Neutrophil (primary cell): ENCODE results near the gene SARM1.
A peak's percentile ranks its signal among the peaks of the same experiment; 100 is the strongest.

Experiments used
- H3K27ac ChIP-seq: fragments of 200-600 bp; sonication (generic); 2 replicates; pipeline ENCODE4 v1.5.1; 2016; ENCODE audit warnings: mild to moderate bottlenecking, moderate library complexity
- H3K27me3 ChIP-seq: fragments of 200-600 bp; sonication (generic); 2 replicates; pipeline ENCODE4 v1.6.0; 2016; ENCODE audit warnings: mild to moderate bottlenecking
- H3K36me3 ChIP-seq: fragments of 200-600 bp; sonication (generic); 2 replicates; pipeline ENCODE4 v1.5.1; 2017
- H3K4me1 ChIP-seq, 2 experiments: fragments of 200-600 bp in 1 of 2; sonication (generic) in 1 of 2; 1 replicate in 1 of 2; 2 replicates in 1 of 2; pipeline versions ENCODE4 v1.5.1 to v1.6.1; 2013 to 2016; ENCODE audit warnings: low read depth in 1 of 2, low read length in 1 of 2, mild to moderate bottlenecking in 1 of 2, moderate library complexity in 1 of 2; ENCODE audit not compliant: control insufficient read depth in 1 of 2, insufficient read depth in 1 of 2
- H3K4me3 ChIP-seq, 2 experiments: fragments of 200-600 bp in 1 of 2; sonication (generic) in 1 of 2; 1 replicate in 1 of 2; 2 replicates in 1 of 2; pipeline ENCODE4 v1.5.1; 2013 to 2016; ENCODE audit warnings: low read depth in 1 of 2, low read length in 1 of 2, mild to moderate bottlenecking in 1 of 2, moderate library complexity in 1 of 2
- H3K9me3 ChIP-seq: fragments of 200-600 bp; sonication (generic); 2 replicates; pipeline ENCODE4 v1.5.1; 2016
- TF ChIP-seq, protein P1 (sequence below): fragments of 200-600 bp; sonication (generic); IDR thresholded peaks from 2 replicates; pipeline ENCODE4 v1.5.1; 2016; ENCODE audit warnings: antibody characterized with exemption

Gene SARM1

DNA sequence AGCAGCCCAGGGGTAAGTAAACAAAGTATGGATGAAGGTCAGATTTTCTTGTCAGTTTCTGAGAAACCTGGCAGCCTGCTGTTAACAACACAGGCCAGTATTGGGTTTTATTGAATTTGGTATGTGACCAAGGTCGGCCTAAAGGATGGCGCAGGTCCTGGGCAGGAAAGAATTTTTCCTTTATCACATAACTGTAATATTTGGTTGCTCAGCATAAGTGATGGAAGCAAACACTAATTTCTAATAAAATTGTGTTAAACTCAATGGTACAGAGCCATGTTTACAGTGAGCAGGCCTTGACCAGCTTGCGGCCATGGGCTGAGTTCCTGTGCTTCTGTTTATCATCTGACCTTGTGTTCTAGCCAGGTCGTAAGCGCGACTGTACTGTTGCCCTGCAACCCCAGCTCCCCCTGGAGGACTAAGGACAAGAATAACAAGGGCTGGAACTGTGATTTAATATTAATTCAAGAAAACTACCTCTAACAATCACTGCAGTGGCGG lies 24.7 kb upstream of the SARM1 start:
- H3K9me3 ChIP-seq, result no peaks in the 10 kb centered on the region
- H3K27ac ChIP-seq, result no peak overlapping the region
- H3K4me1 ChIP-seq, result no peaks in the 10 kb centered on the region
- H3K27me3 ChIP-seq, result no peaks in the 10 kb centered on the region
- H3K36me3 ChIP-seq, result peaks cover 100% of the 10 kb centered on the region
- TF ChIP-seq, protein P1, sequence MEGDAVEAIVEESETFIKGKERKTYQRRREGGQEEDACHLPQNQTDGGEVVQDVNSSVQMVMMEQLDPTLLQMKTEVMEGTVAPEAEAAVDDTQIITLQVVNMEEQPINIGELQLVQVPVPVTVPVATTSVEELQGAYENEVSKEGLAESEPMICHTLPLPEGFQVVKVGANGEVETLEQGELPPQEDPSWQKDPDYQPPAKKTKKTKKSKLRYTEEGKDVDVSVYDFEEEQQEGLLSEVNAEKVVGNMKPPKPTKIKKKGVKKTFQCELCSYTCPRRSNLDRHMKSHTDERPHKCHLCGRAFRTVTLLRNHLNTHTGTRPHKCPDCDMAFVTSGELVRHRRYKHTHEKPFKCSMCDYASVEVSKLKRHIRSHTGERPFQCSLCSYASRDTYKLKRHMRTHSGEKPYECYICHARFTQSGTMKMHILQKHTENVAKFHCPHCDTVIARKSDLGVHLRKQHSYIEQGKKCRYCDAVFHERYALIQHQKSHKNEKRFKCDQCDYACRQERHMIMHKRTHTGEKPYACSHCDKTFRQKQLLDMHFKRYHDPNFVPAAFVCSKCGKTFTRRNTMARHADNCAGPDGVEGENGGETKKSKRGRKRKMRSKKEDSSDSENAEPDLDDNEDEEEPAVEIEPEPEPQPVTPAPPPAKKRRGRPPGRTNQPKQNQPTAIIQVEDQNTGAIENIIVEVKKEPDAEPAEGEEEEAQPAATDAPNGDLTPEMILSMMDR, result no peak
- no peak overlapping the region for H3K4me3 ChIP-seq

DNA sequence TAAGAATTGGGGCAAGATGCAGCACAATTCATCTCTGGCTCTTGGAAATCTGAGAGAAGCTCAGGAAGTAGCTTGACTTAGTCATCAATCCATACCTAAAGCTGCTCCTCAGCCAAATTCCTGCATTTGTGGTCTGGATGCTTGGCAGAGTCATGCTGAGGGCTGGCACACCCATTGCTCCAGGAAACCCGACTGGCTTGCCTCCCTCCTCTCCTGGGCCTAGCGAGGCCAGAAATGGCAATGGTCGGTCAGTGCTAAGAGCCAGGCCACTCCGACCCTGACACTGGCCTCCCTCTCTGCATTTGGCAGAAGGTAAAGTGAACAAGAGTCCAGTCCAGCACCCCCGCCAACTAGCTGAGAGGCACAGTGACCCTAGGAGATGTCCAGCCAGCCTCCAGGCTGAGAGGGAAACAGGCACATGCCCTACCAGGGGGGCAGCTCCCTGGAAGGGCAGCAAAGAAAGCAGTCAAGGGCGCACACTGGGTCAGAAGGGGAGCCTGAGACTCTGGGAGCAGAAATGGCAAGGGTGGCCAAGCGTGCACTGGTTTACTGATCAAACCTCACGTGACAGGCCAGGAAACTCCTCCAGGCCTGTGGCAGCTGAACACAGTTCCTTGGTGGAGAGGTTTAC lies 24.1 kb upstream of the SARM1 start:
- Histone ChIP-seq H3K27ac (no peak overlapping the region), H3K27me3 (no peaks in the 10 kb centered on the region), H3K4me3 (no peak overlapping the region), H3K36me3 (peaks cover 99% of the 10 kb centered on the region), H3K4me1 (no peaks in the 10 kb centered on the region), H3K9me3 (no peaks in the 10 kb centered on the region)
- TF ChIP-seq, protein P1, result no peak

DNA sequence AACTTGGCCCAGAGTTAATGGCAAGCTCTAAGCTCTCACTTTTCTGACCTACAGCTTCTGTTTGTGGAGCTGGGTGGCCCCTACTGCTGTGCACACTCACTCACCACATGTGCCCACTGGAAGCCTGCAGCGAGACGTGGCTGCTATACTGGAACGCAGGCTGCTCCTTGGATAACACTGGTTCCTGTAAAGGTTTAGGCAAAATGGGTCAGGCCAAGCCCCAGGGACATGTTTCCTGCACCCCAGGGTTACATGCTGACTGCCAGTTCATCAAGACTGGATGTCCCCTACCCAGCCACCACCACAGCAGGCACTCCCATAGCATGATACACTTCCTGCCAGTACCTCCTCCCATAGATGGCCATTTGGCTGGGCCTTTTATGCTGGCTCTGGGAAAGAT lies 22.5 kb upstream of the SARM1 start:
- H3K4me3 ChIP-seq, result no peak overlapping the region
- H3K27me3 ChIP-seq, result no peaks in the 10 kb centered on the region
- H3K9me3 ChIP-seq, result no peaks in the 10 kb centered on the region
- no peak overlapping the region for H3K27ac ChIP-seq
- TF ChIP-seq, protein P1, result no peak
- H3K36me3 ChIP-seq, result peaks cover 99% of the 10 kb centered on the region
- H3K4me1 ChIP-seq, result no peaks in the 10 kb centered on the region

DNA sequence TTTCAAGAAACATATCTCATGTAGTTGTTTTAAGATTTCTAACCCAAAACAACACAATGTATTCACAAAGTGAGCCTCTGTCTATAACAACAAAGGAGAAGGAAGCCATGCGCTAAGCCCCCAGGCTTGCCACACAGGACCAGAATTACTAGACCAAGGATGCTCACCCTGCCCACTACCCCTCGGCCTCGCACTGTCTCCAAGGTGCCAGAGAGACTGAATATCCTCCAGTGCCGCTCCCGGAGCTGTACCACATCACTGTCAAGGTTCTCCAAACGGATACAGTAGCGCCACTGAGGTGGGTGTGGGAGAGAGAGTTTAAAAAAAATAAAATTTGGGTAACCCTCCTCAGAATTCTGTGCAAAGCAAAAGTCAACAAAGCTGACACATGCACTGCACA lies 21.2 kb upstream of the SARM1 start:
- TF ChIP-seq, protein P1, result no peak

DNA sequence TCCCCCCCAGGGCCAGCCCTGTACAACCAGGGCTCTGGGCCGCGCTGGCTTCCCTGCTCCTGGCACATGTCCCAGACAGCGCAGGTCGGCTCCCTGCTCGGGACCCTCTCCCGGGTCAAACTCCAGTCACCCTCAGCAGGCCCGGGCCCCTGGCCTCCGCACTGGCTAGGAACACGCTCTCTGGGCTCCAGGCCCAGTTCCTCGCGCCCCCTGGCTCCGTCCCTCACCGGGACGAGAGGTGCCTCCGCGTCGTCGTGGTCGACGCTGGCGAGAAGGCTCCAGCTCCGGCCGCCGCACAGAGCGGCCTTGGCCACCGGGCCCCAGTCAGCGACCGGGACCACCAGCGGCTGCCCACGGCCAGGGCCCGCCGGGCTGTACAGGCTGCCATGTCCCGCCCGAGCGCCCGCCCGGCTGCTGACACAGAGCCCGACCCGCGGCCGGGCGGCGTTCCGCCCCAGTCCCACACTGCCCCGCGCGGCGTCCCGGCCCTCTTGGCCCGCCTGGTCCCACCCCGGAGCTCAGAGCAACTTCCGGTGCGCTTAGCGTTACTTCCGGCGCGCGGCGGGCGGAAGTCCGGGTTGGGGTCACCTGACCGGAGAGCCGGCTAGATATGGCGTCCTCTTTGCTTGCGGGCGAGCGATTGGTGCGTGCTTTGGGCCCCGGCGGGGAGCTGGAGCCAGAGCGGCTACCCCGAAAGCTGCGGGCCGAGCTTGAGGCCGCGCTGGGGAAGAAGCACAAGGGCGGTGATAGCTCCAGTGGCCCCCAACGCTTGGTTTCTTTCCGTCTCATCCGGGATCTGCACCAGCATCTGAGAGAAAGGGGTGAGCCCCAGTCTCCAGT lies 14.2 kb upstream of the SARM1 start, which contains the start of gene POLDIP2:
TSS of gene POLDIP2 (minus strand) at position 467 of the 840 bp plus-strand sequence. CDS start at position 388, 79 bp downstream.
- Histone ChIP-seq H3K4me1 (peaks cover 18 to 20% of the 10 kb centered on the region in 2 experiments), H3K27ac (peak within 1 kb of the TSS; percentile 88)
- TF ChIP-seq, protein P1, result peak; percentile 64

More for the DNA sequence above, 21.2 kb upstream of the SARM1 start:
- Histone ChIP-seq H3K36me3 (peaks cover 94% of the 10 kb centered on the region), H3K27me3 (no peaks in the 10 kb centered on the region), H3K9me3 (no peaks in the 10 kb centered on the region), H3K4me3 (no peak overlapping the region), H3K27ac (no peak overlapping the region), H3K4me1 (no peaks in the 10 kb centered on the region)

More for the DNA sequence above, 14.2 kb upstream of the SARM1 start, which contains the start of gene POLDIP2:
- Histone ChIP-seq H3K4me3 (peak within 1 kb of the TSS; percentile 80 to 94), H3K27me3 (no peaks in the 10 kb centered on the region), H3K9me3 (no peaks in the 10 kb centered on the region), H3K36me3 (peaks cover 56% of the 10 kb centered on the region)
